H9 (cell line): ENCODE data around the gene DUSP11. TPM values are rescaled to one million over a fixed set of nuclear protein-coding genes. Genes with fewer than 3 reads are reported as not detected.
A peak's percentile ranks its signal among the peaks of the same experiment; 100 is the strongest.

Experiments
- DNase-seq: peaks from one replicate; pipeline ENCODE4 v3.0.0-alpha.2; 2017
- H2AFZ ChIP-seq: one replicate; pipeline ENCODE4 v1.6.1; 2013; ENCODE audit warnings: mild to moderate bottlenecking, low read length, control low read depth, moderate library complexity
- H2AK5ac ChIP-seq: 2 replicates; pipeline ENCODE4 v1.6.1; 2013; ENCODE audit warnings: low read length, control low read depth, mixed read lengths; ENCODE audit not compliant: insufficient read length
- H2BK120ac ChIP-seq: one replicate; pipeline ENCODE4 v1.6.1; 2013; ENCODE audit warnings: low read depth, mild to moderate bottlenecking, low read length, control low read depth, inconsistent platforms; ENCODE audit not compliant: poor library complexity, severe bottlenecking
- H2BK12ac ChIP-seq: 2 replicates; pipeline ENCODE4 v1.6.1; 2013; ENCODE audit warnings: low read length, control low read depth, mixed read lengths, low read depth; ENCODE audit not compliant: insufficient read length
- H2BK15ac ChIP-seq: 2 replicates; pipeline ENCODE4 v1.6.1; 2013; ENCODE audit warnings: low read depth, low read length, control low read depth
- H2BK20ac ChIP-seq: one replicate; pipeline ENCODE4 v1.6.1; 2013; ENCODE audit warnings: low read depth, mild to moderate bottlenecking, low read length, control low read depth, inconsistent platforms; ENCODE audit not compliant: poor library complexity, severe bottlenecking
- H2BK5ac ChIP-seq: 2 replicates; pipeline ENCODE4 v1.6.1; 2013; ENCODE audit warnings: low read length, control low read depth, mixed read lengths; ENCODE audit not compliant: insufficient read length
- H3K14ac ChIP-seq: 2 replicates; pipeline ENCODE4 v1.6.1; 2013; ENCODE audit warnings: low read length, control low read depth; ENCODE audit not compliant: insufficient read depth
- H3K18ac ChIP-seq: 2 replicates; pipeline ENCODE4 v1.6.1; 2013; ENCODE audit warnings: low read depth, mild to moderate bottlenecking, mixed read lengths, low read length, control low read depth; ENCODE audit not compliant: insufficient read length
- H3K23ac ChIP-seq: 2 replicates; pipeline ENCODE4 v1.6.1; 2013; ENCODE audit warnings: low read length, control low read depth, mixed read lengths, low read depth; ENCODE audit not compliant: insufficient read length
- H3K23me2 ChIP-seq: 2 replicates; pipeline ENCODE4 v1.6.1; 2013; ENCODE audit warnings: low read depth, mild to moderate bottlenecking, mixed read lengths, low read length, control low read depth; ENCODE audit not compliant: insufficient read length, poor library complexity, severe bottlenecking
- H3K27ac ChIP-seq: 2 replicates; pipeline ENCODE4 v1.5.1; 2013; ENCODE audit warnings: low read length, control low read depth, mixed read lengths, low read depth; ENCODE audit not compliant: insufficient read length
- H3K27me3 ChIP-seq: 2 replicates; pipeline ENCODE4 v1.6.1; 2013; ENCODE audit warnings: low read length, control low read depth, inconsistent platforms; ENCODE audit not compliant: insufficient read depth
- H3K4ac ChIP-seq: 2 replicates; pipeline ENCODE4 v1.6.1; 2013; ENCODE audit warnings: low read depth, mild to moderate bottlenecking, control low read depth, inconsistent platforms, low read length, moderate library complexity
- H3K4me1 ChIP-seq: 2 replicates; pipeline ENCODE4 v1.6.1; 2013; ENCODE audit warnings: low read length, control low read depth, inconsistent platforms; ENCODE audit not compliant: insufficient read depth
- H3K4me2 ChIP-seq: 2 replicates; pipeline ENCODE4 v1.6.1; 2013; ENCODE audit warnings: low read length, control low read depth, mixed read lengths; ENCODE audit not compliant: insufficient read length, insufficient read depth
- H3K56ac ChIP-seq: 2 replicates; pipeline ENCODE4 v1.6.1; 2013; ENCODE audit warnings: low read depth, mild to moderate bottlenecking, mixed read lengths, low read length, control low read depth; ENCODE audit not compliant: insufficient read length
- H3K79me1 ChIP-seq: 2 replicates; pipeline ENCODE4 v1.6.1; 2013; ENCODE audit warnings: low read depth, mild to moderate bottlenecking, moderate library complexity, low read length, control low read depth, inconsistent platforms; ENCODE audit not compliant: insufficient read depth, poor library complexity, severe bottlenecking
- H3K79me2 ChIP-seq: 2 replicates; pipeline ENCODE4 v1.6.1; 2013; ENCODE audit warnings: low read length, control low read depth, inconsistent platforms; ENCODE audit not compliant: insufficient read depth
- H3K9ac ChIP-seq: 2 replicates; pipeline ENCODE4 v1.6.1; 2013; ENCODE audit warnings: low read length, control low read depth, mixed read lengths; ENCODE audit not compliant: insufficient read length; ENCODE audit errors: extremely low read depth
- H3K9me3 ChIP-seq: one replicate; pipeline ENCODE4 v1.6.1; 2013; ENCODE audit warnings: low read depth, low read length, inconsistent platforms; ENCODE audit not compliant: control insufficient read depth
- H3T11ph ChIP-seq: one replicate; pipeline ENCODE4 v1.6.1; 2013; ENCODE audit warnings: mild to moderate bottlenecking, low read length, control low read depth, inconsistent platforms
- H4K20me1 ChIP-seq: one replicate; pipeline ENCODE4 v1.6.1; 2013; ENCODE audit not compliant: control insufficient read depth, insufficient read length, insufficient read depth
- H4K5ac ChIP-seq: 2 replicates; pipeline ENCODE4 v1.6.1; 2013; ENCODE audit warnings: low read depth, mild to moderate bottlenecking, mixed read lengths, low read length, control low read depth; ENCODE audit not compliant: insufficient read length
- H4K8ac ChIP-seq: replicated peaks from 2 replicates; pipeline ENCODE4 v1.6.1; 2013; ENCODE audit warnings: low read length, control low read depth, mixed read lengths, low read depth; ENCODE audit not compliant: insufficient read length
- H4K91ac ChIP-seq: 2 replicates; pipeline ENCODE4 v1.6.1; 2013; ENCODE audit warnings: low read depth, mild to moderate bottlenecking, moderate library complexity, mixed read lengths, low read length, control low read depth; ENCODE audit not compliant: insufficient read length
- H3K27ac Mint-ChIP-seq, 3 experiments: 2 replicates in 2 of 3; 3 replicates in 1 of 3; pipeline ENCODE4 v1.8.0; 2020 to 2021; ENCODE audit warnings: mixed read lengths in 3 of 3, mild to moderate bottlenecking in 1 of 3, moderate library complexity in 1 of 3
- H3K27me3 Mint-ChIP-seq: 2 replicates; pipeline ENCODE4 v1.8.0; 2021; ENCODE audit warnings: low read depth, mild to moderate bottlenecking, moderate library complexity, mixed read lengths
- H3K36me3 Mint-ChIP-seq, 3 experiments: 2 replicates in 2 of 3; 3 replicates in 1 of 3; pipeline ENCODE4 v1.8.0; 2020 to 2021; ENCODE audit warnings: low read depth in 3 of 3, mixed read lengths in 3 of 3; ENCODE audit not compliant: insufficient read depth in 1 of 3
- H3K4me1 Mint-ChIP-seq, 2 experiments: 2 replicates each; pipeline ENCODE4 v1.8.0; 2020; ENCODE audit warnings: mixed read lengths in 2 of 2
- H3K4me3 Mint-ChIP-seq, 2 experiments: 2 replicates in 1 of 2; 3 replicates in 1 of 2; pipeline ENCODE4 v1.8.0; 2020 to 2021; ENCODE audit warnings: mild to moderate bottlenecking in 2 of 2, mixed read lengths in 2 of 2, moderate library complexity in 1 of 2
- H3K9me3 Mint-ChIP-seq, 2 experiments: 2 replicates in 1 of 2; 3 replicates in 1 of 2; pipeline ENCODE4 v1.8.0; 2020; ENCODE audit warnings: mild to moderate bottlenecking in 2 of 2, mixed read lengths in 2 of 2, moderate library complexity in 1 of 2
- WGBS: extraction: QIAGEN DNeasy Blood & Tissue Kit; methylation state at CpG from one replicate; pipeline ENCODE4 v1.1.7; 2013; ENCODE audit warnings: missing lambda C conversion rate, low lambda C conversion rate, mixed read lengths; ENCODE audit not compliant: insufficient read length; ENCODE audit errors: extremely low coverage; 5-methylcytosine and 5-hydroxymethylcytosine counted together
- total RNA-seq: library from RNA; stranded (reverse); gene quantifications from 2 replicates; pipeline ENCODE4 v1.2.1, GENCODE V29; 2021
- TF ChIP-seq, protein P1 (sequence below): fragments of 200-600 bp; sonication (generic); conservative IDR thresholded peaks from 3 replicates; pipeline ENCODE4 v1.8.0; 2021; ENCODE audit warnings: antibody characterized with exemption, mild to moderate bottlenecking

DUSP11 gene
- total RNA-seq, 1 experiment from 2014 or later, result 21.4 TPM

DNA sequence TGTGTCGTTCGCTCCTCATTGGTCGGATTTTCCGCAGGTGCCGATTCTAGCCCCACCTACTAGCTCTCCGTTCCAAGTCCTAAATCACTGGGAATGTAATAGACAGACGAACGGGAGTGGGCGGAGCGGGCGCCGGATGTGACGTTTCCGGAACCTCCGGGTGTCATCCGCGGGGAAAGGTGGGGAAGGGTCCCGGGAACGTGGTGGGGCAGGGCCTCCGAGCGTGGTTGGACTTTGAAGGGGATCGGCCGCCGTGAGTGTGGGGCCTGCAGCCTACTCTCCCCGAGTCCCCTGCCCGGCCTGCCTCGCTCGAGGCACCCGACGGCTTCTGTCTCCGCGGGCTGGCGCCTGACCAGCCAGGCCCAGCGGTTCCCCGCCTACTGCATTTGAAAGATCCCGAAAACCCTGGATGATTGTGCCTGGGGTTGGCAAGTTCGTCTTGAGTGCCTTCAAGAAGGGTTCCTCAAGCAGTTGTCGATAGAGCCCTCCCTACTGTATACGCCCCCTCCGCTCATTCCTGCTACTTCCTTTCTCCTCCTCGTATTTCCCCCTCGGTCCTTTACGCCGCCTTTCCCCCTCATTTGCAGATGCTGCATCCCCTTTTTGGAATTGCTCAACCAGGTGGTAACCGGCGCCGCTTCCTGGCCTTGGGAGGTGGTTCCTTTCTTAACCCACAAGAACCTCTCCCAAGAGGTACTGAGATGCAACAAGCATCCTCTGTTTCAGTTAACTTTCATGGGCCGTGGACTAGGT is 49.1 kb upstream of the DUSP11 start, which contains the start of gene STAMBP:
STAMBP (plus strand) TSS at position 144 of the 753 bp plus-strand sequence. CDS start 1,896 bp downstream, outside the sequence.
- Histone ChIP-seq H2BK15ac (0 out of 2 replicates have a peak within 1 kb of the TSS, but pooled peaks have one; percentile 19), H3K9ac (peak within 1 kb of the TSS; percentile 94), H3K4me2 (peak within 1 kb of the TSS; percentile 99), H3K14ac (peak within 1 kb of the TSS; percentile 98), H4K91ac (no peak within 1 kb of the TSS), H4K5ac (peak within 1 kb of the TSS; percentile 94), H3K4ac (no peak within 1 kb of the TSS), H3K18ac (peak within 1 kb of the TSS; percentile 68), H3K79me2 (peaks cover 5% of the 10 kb centered on the region; the same call in 1 of the 2 replicates), H3K9me3 (no peaks in the 10 kb centered on the region), H4K20me1 (no peaks in the 10 kb centered on the region), H3K56ac (no peak within 1 kb of the TSS), H2BK120ac (peak within 1 kb of the TSS; percentile 53), H3K23ac (no peak within 1 kb of the TSS), H3K27ac (peak within 1 kb of the TSS; percentile 85), H3K27me3 (no peaks in the 10 kb centered on the region), H2AK5ac (no peak within 1 kb of the TSS), H3K23me2 (peaks cover 6% of the 10 kb centered on the region), H2BK5ac (peak within 1 kb of the TSS; percentile 2), H3K4me1 (no peaks in the 10 kb centered on the region), H3T11ph (no peak within 1 kb of the TSS), H4K8ac (peak within 1 kb of the TSS; percentile 24), H3K79me1 (peaks cover 3% of the 10 kb centered on the region), H2AFZ (peak within 1 kb of the TSS; percentile 100), H2BK12ac (no peak within 1 kb of the TSS), H2BK20ac (no peak within 1 kb of the TSS)
- Mint-ChIP-seq H3K9me3 (peaks cover 0 to 2% of the 10 kb centered on the region in 2 experiments; a peak in 1 of 5 replicates), H3K27ac (peak within 1 kb of the TSS; percentile 52 to 94 (median 75)), H3K27me3 (peaks cover 24% of the 10 kb centered on the region), H3K36me3 (peaks cover 19 to 30% (median 20%) of the 10 kb centered on the region in 3 experiments), H3K4me3 (peak within 1 kb of the TSS; percentile 87 to 88), H3K4me1 (peaks cover 15 to 26% of the 10 kb centered on the region in 2 experiments)
- no CpG with 5 or more reads among the region's 48 CpGs for WGBS
- TF ChIP-seq, protein P1, sequence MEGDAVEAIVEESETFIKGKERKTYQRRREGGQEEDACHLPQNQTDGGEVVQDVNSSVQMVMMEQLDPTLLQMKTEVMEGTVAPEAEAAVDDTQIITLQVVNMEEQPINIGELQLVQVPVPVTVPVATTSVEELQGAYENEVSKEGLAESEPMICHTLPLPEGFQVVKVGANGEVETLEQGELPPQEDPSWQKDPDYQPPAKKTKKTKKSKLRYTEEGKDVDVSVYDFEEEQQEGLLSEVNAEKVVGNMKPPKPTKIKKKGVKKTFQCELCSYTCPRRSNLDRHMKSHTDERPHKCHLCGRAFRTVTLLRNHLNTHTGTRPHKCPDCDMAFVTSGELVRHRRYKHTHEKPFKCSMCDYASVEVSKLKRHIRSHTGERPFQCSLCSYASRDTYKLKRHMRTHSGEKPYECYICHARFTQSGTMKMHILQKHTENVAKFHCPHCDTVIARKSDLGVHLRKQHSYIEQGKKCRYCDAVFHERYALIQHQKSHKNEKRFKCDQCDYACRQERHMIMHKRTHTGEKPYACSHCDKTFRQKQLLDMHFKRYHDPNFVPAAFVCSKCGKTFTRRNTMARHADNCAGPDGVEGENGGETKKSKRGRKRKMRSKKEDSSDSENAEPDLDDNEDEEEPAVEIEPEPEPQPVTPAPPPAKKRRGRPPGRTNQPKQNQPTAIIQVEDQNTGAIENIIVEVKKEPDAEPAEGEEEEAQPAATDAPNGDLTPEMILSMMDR, result no peak
- DNase-seq, result peak; percentile 96
